Panc1 (cell line): ENCODE measurements around the gene ENTPD6.

ENCODE experiments used
- POLR2AphosphoS5 ChIP-seq: IDR thresholded peaks from 2 replicates; pipeline ENCODE4 v1.6.1; 2012; ENCODE audit warnings: mild to moderate bottlenecking, low read depth, low read length, moderate library complexity
- TCF7L2 ChIP-seq: IDR thresholded peaks from 2 replicates; pipeline ENCODE4 v1.6.1; 2011; ENCODE audit warnings: mild to moderate bottlenecking, low read depth, low read length, inconsistent platforms
- TF ChIP-seq, protein P1 (sequence below): fragments of 450-650 bp; IDR thresholded peaks from 2 replicates; pipeline ENCODE4 v1.5.1; 2017; ENCODE audit warnings: mild to moderate bottlenecking

DNA sequence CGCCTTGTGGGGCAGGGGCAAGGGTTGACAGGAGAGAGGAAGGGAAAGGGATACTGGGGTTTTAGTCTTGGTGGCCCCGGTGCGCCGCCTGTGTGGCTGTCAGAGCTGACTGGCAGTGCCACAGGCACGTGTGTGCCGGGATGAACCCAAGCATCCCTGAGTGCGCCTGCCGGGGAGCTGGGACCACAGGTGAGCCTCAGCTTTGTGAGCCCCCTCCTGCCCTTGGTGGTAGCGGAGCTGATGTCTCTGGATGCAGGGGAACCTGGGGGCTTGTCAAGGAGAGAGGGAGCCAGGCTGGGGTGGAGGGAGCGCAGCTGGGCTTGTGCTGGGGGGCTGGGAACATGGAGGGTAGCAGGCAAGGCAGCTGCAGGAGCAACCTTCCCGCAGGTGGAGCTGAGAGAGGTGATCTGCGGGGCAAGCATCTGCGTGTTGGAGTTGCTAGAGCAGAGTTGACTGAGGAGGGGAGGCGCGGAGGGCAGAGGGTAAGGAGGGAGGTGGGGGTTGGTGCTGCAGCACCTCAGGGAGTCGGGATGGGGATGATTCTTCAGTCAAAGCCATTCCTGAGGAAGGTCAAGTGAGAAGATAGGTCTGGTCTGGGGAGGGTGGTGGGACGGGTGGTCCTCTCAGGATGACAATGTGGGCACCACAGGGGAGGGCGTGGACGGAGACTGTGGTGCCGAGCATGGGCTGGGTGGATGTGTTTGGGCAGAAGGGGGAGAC, 80.5 kb downstream of the ENTPD6 start:
- TF ChIP-seq POLR2AphosphoS5 (no peak), TCF7L2 (no peak)
- TF ChIP-seq, protein P1, sequence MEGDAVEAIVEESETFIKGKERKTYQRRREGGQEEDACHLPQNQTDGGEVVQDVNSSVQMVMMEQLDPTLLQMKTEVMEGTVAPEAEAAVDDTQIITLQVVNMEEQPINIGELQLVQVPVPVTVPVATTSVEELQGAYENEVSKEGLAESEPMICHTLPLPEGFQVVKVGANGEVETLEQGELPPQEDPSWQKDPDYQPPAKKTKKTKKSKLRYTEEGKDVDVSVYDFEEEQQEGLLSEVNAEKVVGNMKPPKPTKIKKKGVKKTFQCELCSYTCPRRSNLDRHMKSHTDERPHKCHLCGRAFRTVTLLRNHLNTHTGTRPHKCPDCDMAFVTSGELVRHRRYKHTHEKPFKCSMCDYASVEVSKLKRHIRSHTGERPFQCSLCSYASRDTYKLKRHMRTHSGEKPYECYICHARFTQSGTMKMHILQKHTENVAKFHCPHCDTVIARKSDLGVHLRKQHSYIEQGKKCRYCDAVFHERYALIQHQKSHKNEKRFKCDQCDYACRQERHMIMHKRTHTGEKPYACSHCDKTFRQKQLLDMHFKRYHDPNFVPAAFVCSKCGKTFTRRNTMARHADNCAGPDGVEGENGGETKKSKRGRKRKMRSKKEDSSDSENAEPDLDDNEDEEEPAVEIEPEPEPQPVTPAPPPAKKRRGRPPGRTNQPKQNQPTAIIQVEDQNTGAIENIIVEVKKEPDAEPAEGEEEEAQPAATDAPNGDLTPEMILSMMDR: no peak
